GM18499 (cell line): ENCODE results near the gene HTT-AS.
A peak's percentile ranks its signal among the peaks of the same experiment; 100 is the strongest.

Experiments used
- ATAC-seq: cut with Tn5 transposase; IDR thresholded peaks from one replicate; pipeline ENCODE4 v1.9.1; 2021; ENCODE audit warnings: moderate number of reproducible peaks; ENCODE audit not compliant: insufficient read depth, unreplicated experiment

Gene HTT-AS

GRCh38 chr4:3091464-3091863, 17.1 kb upstream of the HTT-AS start:
- ATAC-seq = no peak

DNA sequence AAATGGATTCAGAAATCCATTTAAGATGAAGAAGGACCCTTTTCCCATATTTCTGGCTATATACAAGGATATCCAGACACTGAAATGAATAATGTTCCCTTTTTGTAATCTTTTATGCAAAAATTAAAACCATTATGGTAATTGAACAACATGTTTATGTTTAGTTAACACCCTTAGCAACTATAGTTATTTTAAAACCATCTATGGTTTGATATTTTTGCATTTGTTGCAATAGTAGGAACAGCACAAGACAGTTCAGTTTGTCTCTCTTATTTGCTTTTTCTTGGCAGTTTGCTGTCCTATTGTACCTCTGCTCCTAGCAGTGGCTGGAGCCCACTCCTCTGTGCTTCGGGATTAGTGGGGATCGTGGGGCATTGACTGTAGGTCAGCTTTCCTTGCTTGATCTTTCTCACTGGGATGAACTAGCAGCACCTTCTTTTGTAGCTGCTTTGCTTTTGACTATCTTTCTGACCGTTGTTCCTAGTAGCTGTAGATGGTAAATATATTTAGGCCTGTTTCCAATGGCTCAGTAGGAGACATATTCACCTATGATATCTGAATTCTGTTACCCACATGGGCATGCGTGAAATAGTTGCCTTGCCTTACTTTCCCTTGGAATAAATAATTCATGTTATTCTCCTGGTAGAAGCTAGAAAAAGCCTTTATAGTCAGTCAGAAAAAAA, 12.9 kb upstream of the HTT-AS start:
- no peak for ATAC-seq

DNA sequence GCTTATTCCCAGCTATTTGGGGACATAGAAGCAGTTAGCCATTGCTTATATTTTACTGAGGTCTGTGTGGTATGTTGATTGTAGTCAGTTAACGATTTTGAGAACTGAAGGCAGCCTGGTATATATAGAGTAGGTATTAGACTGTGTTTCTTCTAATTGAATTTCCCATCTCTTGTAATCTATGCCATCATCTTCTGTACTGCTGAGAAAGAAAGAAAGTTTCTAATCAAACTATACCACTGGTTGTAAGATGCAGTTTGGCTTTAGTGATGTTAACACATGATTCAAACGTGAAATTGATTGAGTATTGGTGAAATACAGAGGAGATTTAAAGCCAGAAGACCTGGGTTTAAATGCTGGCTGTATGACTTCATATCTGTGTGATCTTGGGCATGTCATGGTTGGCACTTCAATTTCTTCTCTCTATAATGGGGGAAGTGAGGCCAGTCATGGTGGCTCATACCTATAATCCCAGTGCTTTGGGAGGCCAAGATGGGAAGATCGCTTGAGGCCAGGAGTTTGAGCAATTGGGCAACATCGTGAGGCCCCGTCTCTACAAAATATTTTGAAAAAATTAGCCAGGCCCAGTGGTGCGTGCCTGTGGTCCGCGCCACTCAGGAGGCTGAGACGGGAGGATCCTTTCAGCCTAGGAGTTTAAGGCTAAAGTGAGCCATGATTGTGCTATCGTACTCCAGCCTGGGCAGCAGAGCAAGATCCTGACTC, 11.8 kb upstream of the HTT-AS start:
- no peak for ATAC-seq

GRCh38 chr4:3083732-3084131, 9.4 kb upstream of the HTT-AS start:
- ATAC-seq = no peak

DNA sequence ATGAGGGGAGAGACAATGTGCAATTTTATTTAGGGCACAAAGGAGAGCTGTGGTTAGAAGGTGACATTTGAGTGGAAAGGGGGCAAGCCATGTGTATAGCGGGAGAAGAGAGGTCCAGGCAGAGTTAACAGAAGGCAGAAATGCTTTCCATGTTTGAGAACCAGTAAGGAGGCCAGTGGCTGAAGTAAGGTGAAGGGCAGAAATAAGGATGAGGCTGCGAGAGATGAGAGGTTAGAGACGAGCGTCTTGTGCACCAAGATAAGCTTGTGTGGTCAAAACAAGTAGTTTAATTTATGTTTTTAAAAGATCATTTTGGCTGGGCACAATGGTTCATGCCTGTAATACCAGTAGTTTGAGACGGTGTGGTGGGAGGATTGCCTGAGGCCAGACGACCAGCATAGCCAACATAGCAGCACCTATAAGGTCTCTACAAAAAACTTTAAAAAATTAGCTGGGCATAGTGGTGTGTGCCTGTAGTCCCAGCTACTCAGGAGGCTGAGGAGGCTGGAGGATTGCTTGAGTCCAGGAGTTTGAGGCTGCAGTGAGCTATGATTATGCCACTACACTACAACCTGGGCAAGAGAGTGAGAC, 8.7 kb upstream of the HTT-AS start:
- ATAC-seq = no peak

GRCh38 chr4:3079694-3080123, 5.4 kb upstream of the HTT-AS start:
- no peak for ATAC-seq

GRCh38 chr4:3077796-3078195, 3.5 kb upstream of the HTT-AS start:
- ATAC-seq = peak; percentile 31

DNA sequence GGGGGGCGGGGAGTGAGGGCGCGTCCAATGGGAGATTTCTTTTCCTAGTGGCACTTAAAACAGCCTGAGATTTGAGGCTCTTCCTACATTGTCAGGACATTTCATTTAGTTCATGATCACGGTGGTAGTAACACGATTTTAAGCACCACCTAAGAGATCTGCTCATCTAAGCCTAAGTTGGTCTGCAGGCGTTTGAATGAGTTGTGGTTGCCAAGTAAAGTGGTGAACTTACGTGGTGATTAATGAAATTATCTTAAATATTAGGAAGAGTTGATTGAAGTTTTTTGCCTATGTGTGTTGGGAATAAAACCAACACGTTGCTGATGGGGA, 1.3 kb upstream of the HTT-AS start:
- no peak for ATAC-seq

DNA sequence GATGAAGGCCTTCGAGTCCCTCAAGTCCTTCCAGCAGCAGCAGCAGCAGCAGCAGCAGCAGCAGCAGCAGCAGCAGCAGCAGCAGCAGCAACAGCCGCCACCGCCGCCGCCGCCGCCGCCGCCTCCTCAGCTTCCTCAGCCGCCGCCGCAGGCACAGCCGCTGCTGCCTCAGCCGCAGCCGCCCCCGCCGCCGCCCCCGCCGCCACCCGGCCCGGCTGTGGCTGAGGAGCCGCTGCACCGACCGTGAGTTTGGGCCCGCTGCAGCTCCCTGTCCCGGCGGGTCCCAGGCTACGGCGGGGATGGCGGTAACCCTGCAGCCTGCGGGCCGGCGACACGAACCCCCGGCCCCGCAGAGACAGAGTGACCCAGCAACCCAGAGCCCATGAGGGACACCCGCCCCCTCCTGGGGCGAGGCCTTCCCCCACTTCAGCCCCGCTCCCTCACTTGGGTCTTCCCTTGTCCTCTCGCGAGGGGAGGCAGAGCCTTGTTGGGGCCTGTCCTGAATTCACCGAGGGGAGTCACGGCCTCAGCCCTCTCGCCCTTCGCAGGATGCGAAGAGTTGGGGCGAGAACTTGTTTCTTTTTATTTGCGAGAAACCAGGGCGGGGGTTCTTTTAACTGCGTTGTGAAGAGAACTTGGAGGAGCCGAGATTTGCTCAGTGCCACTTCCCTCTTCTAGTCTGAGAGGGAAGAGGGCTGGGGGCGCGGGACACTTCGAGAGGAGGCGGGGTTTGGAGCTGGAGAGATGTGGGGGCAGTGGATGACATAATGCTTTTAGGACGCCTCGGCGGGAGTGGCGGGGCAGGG, 711 bp upstream of the HTT-AS start:
- ATAC-seq = no peak

DNA sequence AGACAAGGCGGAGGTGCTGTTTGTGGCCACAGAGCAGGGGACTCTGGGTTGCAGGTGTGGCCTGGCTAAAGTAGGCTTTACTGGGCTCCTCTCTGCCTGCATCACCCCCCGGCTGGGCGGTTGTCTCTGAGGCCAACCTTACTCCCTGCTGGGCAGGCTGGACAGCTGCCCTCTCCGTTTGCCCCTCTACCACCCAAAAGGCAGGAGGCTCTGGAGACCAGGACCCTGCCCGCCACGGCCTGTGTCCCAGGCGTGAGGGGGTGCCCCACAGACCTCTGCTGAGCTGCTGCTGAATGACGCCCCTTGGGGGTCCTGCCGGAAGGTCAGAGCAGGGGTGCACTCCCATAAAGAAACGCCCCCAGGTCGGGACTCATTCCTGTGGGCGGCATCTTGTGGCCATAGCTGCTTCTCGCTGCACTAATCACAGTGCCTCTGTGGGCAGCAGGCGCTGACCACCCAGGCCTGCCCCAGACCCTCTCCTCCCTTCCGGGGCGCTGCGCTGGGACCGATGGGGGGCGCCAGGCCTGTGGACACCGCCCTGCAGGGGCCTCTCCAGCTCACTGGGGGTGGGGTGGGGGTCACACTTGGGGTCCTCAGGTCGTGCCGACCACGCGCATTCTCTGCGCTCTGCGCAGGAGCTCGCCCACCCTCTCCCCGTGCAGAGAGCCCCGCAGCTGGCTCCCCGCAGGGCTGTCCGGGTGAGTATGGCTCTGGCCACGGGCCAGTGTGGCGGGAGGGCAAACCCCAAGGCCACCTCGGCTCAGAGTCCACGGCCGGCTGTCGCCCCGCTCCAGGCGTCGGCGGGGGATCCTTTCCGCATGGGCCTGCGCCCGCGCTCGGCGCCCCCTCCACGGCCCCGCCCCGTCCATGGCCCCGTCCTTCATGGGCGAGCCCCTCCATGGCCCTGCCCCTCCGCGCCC, 920 bp downstream of the HTT-AS start:
- ATAC-seq = no peak

DNA sequence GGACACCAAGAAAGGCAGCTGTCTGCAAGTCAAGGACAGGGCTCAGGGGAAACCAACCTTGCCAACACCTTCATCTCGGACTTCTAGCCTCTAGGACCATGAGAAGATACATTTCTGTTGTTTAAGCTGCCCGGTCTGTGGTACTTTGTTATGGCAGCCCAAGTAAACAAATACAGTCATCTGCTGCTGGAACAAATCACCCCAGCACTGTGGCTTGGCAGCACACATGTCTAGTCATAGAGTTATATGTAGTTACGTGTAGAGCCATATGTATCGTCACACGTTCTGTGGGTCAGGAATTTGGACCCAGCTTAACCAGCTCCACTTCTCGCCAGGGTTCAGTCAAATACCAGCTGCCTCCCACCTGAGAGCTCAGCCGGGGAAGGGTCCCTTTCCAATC, 2.5 kb downstream of the HTT-AS start:
- no peak for ATAC-seq

DNA sequence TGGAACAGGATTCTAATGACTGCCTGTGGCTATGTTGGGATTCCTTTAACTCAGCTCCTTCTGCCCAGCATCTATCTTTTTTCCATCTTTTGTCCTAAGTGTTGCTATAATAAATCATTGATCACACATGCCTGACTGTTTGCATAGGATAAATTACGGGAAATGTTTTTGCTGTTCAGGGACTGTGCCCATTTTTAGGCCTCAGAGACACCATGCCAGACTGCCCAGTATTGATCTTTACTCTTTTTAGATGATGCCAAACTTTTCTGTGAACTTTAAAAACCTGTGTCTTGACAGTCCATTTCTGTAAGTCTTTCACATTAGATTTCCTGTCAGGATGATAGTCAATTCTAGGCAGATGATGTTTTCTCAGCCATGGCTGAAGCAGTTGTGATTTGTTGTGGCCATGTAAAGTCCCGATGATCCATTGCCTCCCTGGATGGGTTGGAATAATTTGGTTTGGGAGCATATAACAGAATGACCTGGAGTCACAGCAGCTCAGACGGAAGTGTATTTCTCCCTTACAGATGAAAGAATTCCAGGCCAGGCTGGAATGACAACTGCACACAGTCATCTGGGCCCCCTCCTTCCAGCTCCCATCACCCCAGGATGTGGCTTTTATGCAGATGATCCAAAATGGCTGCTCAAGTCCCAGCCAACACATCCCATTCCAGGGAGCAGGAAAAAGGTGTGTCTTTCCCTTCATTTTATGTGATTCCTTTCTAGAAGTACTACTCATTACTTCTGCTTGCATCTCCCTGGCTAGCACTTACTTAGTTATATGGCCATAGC, 3.4 kb downstream of the HTT-AS start:
- ATAC-seq = no peak

GRCh38 chr4:3069661-3070199, 4.6 kb downstream of the HTT-AS start:
- no peak for ATAC-seq

- no peak for ATAC-seq
Measured at GRCh38 chr4:3067473-3068001, 6.8 kb downstream of the HTT-AS start.

GRCh38 chr4:3066836-3067400, 7.4 kb downstream of the HTT-AS start:
- ATAC-seq = no peak

GRCh38 chr4:3065551-3065950, 8.8 kb downstream of the HTT-AS start:
- no peak for ATAC-seq

DNA sequence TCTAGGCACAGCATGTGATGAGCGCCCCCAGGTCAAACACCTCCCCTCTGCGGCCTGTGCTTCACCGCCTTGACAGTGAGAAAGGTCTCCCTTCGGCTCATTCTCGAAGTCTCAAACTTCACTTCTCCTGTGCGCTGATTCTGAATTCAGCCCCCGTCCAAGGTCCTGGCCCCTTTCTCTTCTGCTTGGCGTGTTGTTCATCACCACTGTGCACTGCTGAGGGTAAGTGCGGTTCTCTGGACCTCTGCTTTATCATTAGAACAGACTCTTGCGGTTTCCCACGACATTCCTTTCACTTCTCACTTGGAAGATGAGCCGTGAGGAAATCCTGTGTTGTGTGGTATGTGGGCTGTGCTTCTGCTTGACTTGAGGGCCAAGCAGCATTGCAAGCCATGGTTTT, 11.9 kb downstream of the HTT-AS start:
- ATAC-seq = no peak

- no peak for ATAC-seq
Measured at GRCh38 chr4:3060946-3061345, 13.4 kb downstream of the HTT-AS start.
